IMR-90 (cell line): ENCODE measurements around the gene PLCG2. TPM values are rescaled to one million over a fixed set of nuclear protein-coding genes. Genes with fewer than 3 reads are reported as not detected.

Source experiments
- ATAC-seq: fragments of 200-7000 bp; cut with Tn5 transposase; 2 replicates; pipeline ENCODE4 v1.9.1; 2020; ENCODE audit warnings: low read depth, mild to moderate bottlenecking, moderate library complexity
- BruUV-seq: library from RNA; stranded (reverse); fragments of 400-500 nt; replicated peaks from 2 replicates; lab custom pipeline; 2021; lab: Mats Ljungman, UMichigan
- CTCF ChIA-PET: fragments of 300-600 bp; formaldehyde crosslinking; extraction: SDS; loops from one replicate; lab custom pipeline; 2021; ENCODE audit warnings: antibody characterized with exemption; lab: Yijun Ruan, JAX
- POLR2A ChIA-PET: fragments of 300-600 bp; sonication (Branson Sonifier 250); formaldehyde crosslinking; loops from one replicate; lab custom pipeline; 2022; ENCODE audit warnings: antibody characterized with exemption; ENCODE audit not compliant: unreplicated experiment; lab: Charles Lee
- DNase-seq: peaks from one replicate; pipeline ENCODE4 v3.0.0; 2013
- H2AFZ ChIP-seq: replicated peaks from 2 replicates; pipeline ENCODE3; 2013; ENCODE audit warnings: low read length, mild to moderate bottlenecking; ENCODE audit not compliant: poor library complexity
- H2AK5ac ChIP-seq: 2 replicates; pipeline ENCODE4 v1.6.1; 2013; ENCODE audit warnings: low read depth, low read length, inconsistent platforms
- H2AK9ac ChIP-seq: replicated peaks from 2 replicates; pipeline ENCODE3; 2013; ENCODE audit warnings: mild to moderate bottlenecking, low read depth, low read length, moderate library complexity; ENCODE audit not compliant: poor library complexity
- H2BK120ac ChIP-seq: 2 replicates; pipeline ENCODE4 v1.6.1; 2013; ENCODE audit warnings: low read depth, low read length, inconsistent platforms
- H2BK15ac ChIP-seq: 3 replicates; pipeline ENCODE4 v1.6.1; 2013; ENCODE audit warnings: low read depth, low read length, inconsistent platforms
- H2BK20ac ChIP-seq: 2 replicates; pipeline ENCODE4 v1.6.1; 2013; ENCODE audit warnings: low read depth, mild to moderate bottlenecking, inconsistent platforms, low read length, moderate library complexity
- H2BK5ac ChIP-seq: 2 replicates; pipeline ENCODE4 v1.6.1; 2013; ENCODE audit warnings: mild to moderate bottlenecking, low read depth, low read length, inconsistent platforms; ENCODE audit not compliant: poor library complexity, severe bottlenecking
- H3K14ac ChIP-seq: replicated peaks from 2 replicates; pipeline ENCODE4 v1.6.1; 2013; ENCODE audit warnings: low read depth, low read length, inconsistent platforms
- H3K18ac ChIP-seq: 2 replicates; pipeline ENCODE4 v1.6.1; 2013; ENCODE audit warnings: low read depth, low read length, control low read depth
- H3K23ac ChIP-seq: 2 replicates; pipeline ENCODE4 v1.6.1; 2013; ENCODE audit warnings: low read depth, low read length, inconsistent platforms
- H3K27ac ChIP-seq: 2 replicates; pipeline ENCODE4 v1.5.1; 2013; ENCODE audit warnings: mild to moderate bottlenecking, control low read depth, low read length; ENCODE audit not compliant: insufficient read depth
- H3K27me3 ChIP-seq: 2 replicates; pipeline ENCODE4 v1.6.1; 2013; ENCODE audit warnings: low read length; ENCODE audit not compliant: control insufficient read depth, insufficient read depth
- H3K36me3 ChIP-seq: 2 replicates; pipeline ENCODE4 v1.6.1; 2013; ENCODE audit warnings: low read length, mixed read lengths; ENCODE audit not compliant: control insufficient read depth, insufficient read depth
- H3K4ac ChIP-seq: 2 replicates; pipeline ENCODE4 v1.6.1; 2013; ENCODE audit warnings: low read depth, low read length, inconsistent platforms
- H3K4me1 ChIP-seq: 2 replicates; pipeline ENCODE4 v1.6.1; 2013; ENCODE audit warnings: low read length, mixed read lengths; ENCODE audit not compliant: control insufficient read depth, insufficient read depth
- H3K4me2 ChIP-seq: 2 replicates; pipeline ENCODE4 v1.6.1; 2013; ENCODE audit warnings: low read depth, mild to moderate bottlenecking, control low read depth, low read length, moderate library complexity
- H3K4me3 ChIP-seq: 2 replicates; pipeline ENCODE4 v1.5.1; 2013; ENCODE audit warnings: low read depth, mild to moderate bottlenecking, control low read depth, low read length, moderate library complexity; ENCODE audit not compliant: insufficient read depth
- H3K56ac ChIP-seq: 2 replicates; pipeline ENCODE4 v1.6.1; 2013; ENCODE audit warnings: low read length, inconsistent platforms; ENCODE audit not compliant: insufficient read depth; ENCODE audit errors: extremely low read depth
- H3K79me1 ChIP-seq, 2 experiments: 2 replicates each; pipeline ENCODE4 v1.6.1; 2013; ENCODE audit warnings: low read length in 2 of 2, inconsistent platforms in 1 of 2, low read depth in 1 of 2
- H3K9ac ChIP-seq: 2 replicates; pipeline ENCODE4 v1.6.1; 2013; ENCODE audit warnings: low read depth, low read length, control low read depth
- H3K9me1 ChIP-seq: 2 replicates; pipeline ENCODE4 v1.6.1; 2013; ENCODE audit warnings: low read length, inconsistent platforms; ENCODE audit not compliant: insufficient read depth
- H3K9me3 ChIP-seq: 2 replicates; pipeline ENCODE4 v1.6.1; 2013; ENCODE audit warnings: low read length; ENCODE audit not compliant: control insufficient read depth, insufficient read depth
- H4K20me1 ChIP-seq: 2 replicates; pipeline ENCODE4 v1.6.1; 2013; ENCODE audit warnings: low read length, inconsistent platforms; ENCODE audit not compliant: insufficient read depth
- H4K5ac ChIP-seq: 2 replicates; pipeline ENCODE4 v1.6.1; 2013; ENCODE audit warnings: mild to moderate bottlenecking, low read depth, low read length, control low read depth
- H4K8ac ChIP-seq, 2 experiments: 2 replicates each; pipeline ENCODE4 v1.6.1; 2013; ENCODE audit warnings: low read depth in 2 of 2, low read length in 2 of 2, control low read depth in 1 of 2, inconsistent platforms in 1 of 2
- H4K91ac ChIP-seq: 2 replicates; pipeline ENCODE4 v1.6.1; 2013; ENCODE audit warnings: low read depth, low read length, inconsistent platforms; ENCODE audit not compliant: insufficient read depth
- BHLHE40 ChIP-seq: fragments of 150-350 bp; IDR thresholded peaks from 2 replicates; pipeline ENCODE4 v1.6.1; 2016; ENCODE audit warnings: mild to moderate bottlenecking, low read depth, low read length
- CEBPB ChIP-seq: IDR thresholded peaks from 2 replicates; pipeline ENCODE4 v1.6.1; 2012; ENCODE audit warnings: low read depth, low read length, improper control_type of control experiment
- CHD1 ChIP-seq: IDR thresholded peaks from 2 replicates; pipeline ENCODE4 v1.6.1; 2012; ENCODE audit warnings: low read depth, low read length, improper control_type of control experiment
- FOS ChIP-seq: fragments of 150-350 bp; IDR thresholded peaks from 2 replicates; pipeline ENCODE4 v1.6.1; 2016; ENCODE audit warnings: low read depth, low read length
- MAFK ChIP-seq: IDR thresholded peaks from 2 replicates; pipeline ENCODE4 v1.6.1; 2012; ENCODE audit warnings: low read depth, low read length, improper control_type of control experiment
- MAZ ChIP-seq: IDR thresholded peaks from 2 replicates; pipeline ENCODE4 v1.6.1; 2012; ENCODE audit warnings: low read depth, mild to moderate bottlenecking, low read length, improper control_type of control experiment, moderate library complexity, borderline replicate concordance
- MXI1 ChIP-seq: IDR thresholded peaks from 2 replicates; pipeline ENCODE4 v1.6.1; 2012; ENCODE audit warnings: low read depth, mild to moderate bottlenecking, low read length, moderate library complexity, borderline replicate concordance
- NFE2L2 ChIP-seq: fragments of 150-350 bp; IDR thresholded peaks from 2 replicates; pipeline ENCODE4 v1.6.1; 2016; ENCODE audit warnings: low read depth, mild to moderate bottlenecking, low read length
- POLR2A ChIP-seq: IDR thresholded peaks from 2 replicates; pipeline ENCODE4 v1.6.1; 2012; ENCODE audit warnings: mild to moderate bottlenecking, low read depth, low read length
- RAD21 ChIP-seq: IDR thresholded peaks from 2 replicates; pipeline ENCODE4 v1.6.1; 2012; ENCODE audit warnings: low read length, improper control_type of control experiment
- RCOR1 ChIP-seq: IDR thresholded peaks from 2 replicates; pipeline ENCODE4 v1.6.1; 2012; ENCODE audit warnings: mild to moderate bottlenecking, low read length, improper control_type of control experiment; ENCODE audit not compliant: insufficient replicate concordance
- RFX5 ChIP-seq: IDR thresholded peaks from 2 replicates; pipeline ENCODE4 v1.8.0; 2012; ENCODE audit warnings: low read depth, mild to moderate bottlenecking, low read length, moderate library complexity
- SMC3 ChIP-seq: fragments of 150-350 bp; IDR thresholded peaks from 2 replicates; pipeline ENCODE4 v1.6.1; 2016; ENCODE audit warnings: low read depth, mild to moderate bottlenecking, antibody characterized with exemption, low read length, moderate library complexity
- WGBS, 2 experiments: methylation state at CpG; one replicate each; pipeline versions ENCODE4 v1.1.5 to v1.1.7; 2013; ENCODE audit warnings: missing lambda C conversion rate in 2 of 2; ENCODE audit not compliant: insufficient read length in 1 of 2; ENCODE audit errors: extremely low coverage in 2 of 2; 5-methylcytosine and 5-hydroxymethylcytosine counted together
- dilution Hi-C: fragments of 300-500 bp; cut with HindIII; formaldehyde crosslinking; loops from one replicate; pipeline ENCODE4 v1.14.3; 2018; ENCODE audit warnings: low sequenced_read_pairs; ENCODE audit not compliant: unreplicated experiment
- in situ Hi-C: fragments of 300-500 bp; cut with MboI; formaldehyde crosslinking; loops from 3 replicates; pipeline ENCODE4 v1.14.3; 2019; ENCODE audit warnings: low sequenced_read_pairs, inconsistent platforms, mixed read lengths
- intact Hi-C: fragments of 100-400 bp; cut with micrococcal nuclease; formaldehyde crosslinking; loops from 2 replicates; pipeline ENCODE4 v1.10.0; 2022
- polyA plus RNA-seq, 3 experiments: library from polyadenylated mRNA; depleted of rRNA; stranded (reverse); fragments of >200 nt; gene quantifications; 2 replicates each; pipeline ENCODE4 v1.2.3, GENCODE V29; 2012; ENCODE audit warnings: low replicate concordance in 1 of 3
- total RNA-seq: library from RNA; depleted of rRNA; stranded (reverse); fragments of >200 nt; gene quantifications from 2 replicates; pipeline ENCODE4 v1.2.3, GENCODE V29; 2012
- TF ChIP-seq, protein P1 (sequence below): fragments of 150-350 bp; IDR thresholded peaks from 2 replicates; pipeline ENCODE4 v1.6.1; 2017; ENCODE audit warnings: mild to moderate bottlenecking, antibody characterized with exemption, low read length, low read depth
- TF ChIP-seq, protein P2 (sequence below): fragments of 150-350 bp; IDR thresholded peaks from 2 replicates; pipeline ENCODE4 v1.6.1; 2016; ENCODE audit warnings: low read depth, mild to moderate bottlenecking, low read length, moderate library complexity, borderline replicate concordance
- TF ChIP-seq, protein P3 (sequence below): conservative IDR thresholded peaks from 2 replicates; pipeline ENCODE4 v1.5.1; 2012; ENCODE audit warnings: mild to moderate bottlenecking, low read depth, low read length, improper control_type of control experiment

The PLCG2 gene
- total and polyA plus RNA-seq, 2 of the 4 experiments (the other 2 are of a cell fraction), result 0.14 to 0.18 TPM

DNA sequence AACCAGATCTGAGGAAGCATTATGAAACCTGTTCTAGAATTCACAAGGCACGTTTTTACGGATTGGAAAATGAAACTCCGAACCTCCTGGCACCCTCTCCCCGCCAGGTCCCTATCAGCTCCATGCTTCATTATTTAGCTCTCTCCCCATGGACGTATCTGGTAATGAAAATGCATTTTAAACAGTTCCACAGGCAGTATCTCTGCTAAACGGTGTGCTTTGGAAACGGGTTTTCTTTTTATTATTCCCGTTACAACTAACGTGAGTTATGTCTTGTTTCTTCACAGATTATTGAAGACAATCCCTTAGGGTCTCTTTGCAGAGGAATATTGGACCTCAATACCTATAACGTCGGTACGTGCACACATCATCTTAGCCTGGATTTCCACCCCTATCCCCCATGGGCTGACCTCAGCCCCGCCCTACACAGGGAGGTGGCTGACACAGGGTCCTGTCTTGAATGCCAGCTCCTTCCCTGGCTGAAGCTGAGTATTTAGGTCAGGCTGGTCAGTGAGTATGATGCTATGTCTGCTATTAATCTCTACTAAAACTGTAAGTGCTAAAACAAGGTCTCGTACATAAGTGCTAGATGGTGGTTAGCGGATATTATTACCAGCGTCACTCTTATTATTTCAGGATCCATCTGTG lies 149.3 kb downstream of the PLCG2 start:
- Histone ChIP-seq H3K23ac (no peak overlapping the region), H2AK5ac (no peak overlapping the region), H2BK5ac (no peak overlapping the region), H3K4me3 (no peak overlapping the region), H3K27ac (no peak overlapping the region), H3K4me2 (no peak overlapping the region), H3K56ac (no peak overlapping the region), H3K36me3 (no peaks in the 10 kb centered on the region), H4K5ac (no peak overlapping the region), H3K9me1 (no peaks in the 10 kb centered on the region), H4K20me1 (no peaks in the 10 kb centered on the region), H3K4me1 (no peaks in the 10 kb centered on the region), H3K14ac (no peak overlapping the region), H2BK20ac (no peak overlapping the region), H3K18ac (no peak overlapping the region), H3K27me3 (peaks cover 5% of the 10 kb centered on the region), H3K9me3 (no peaks in the 10 kb centered on the region), H4K91ac (no peak overlapping the region), H2BK120ac (no peak overlapping the region), H2BK15ac (no peak overlapping the region), H3K79me1 (no peaks in the 10 kb centered on the region), H3K9ac (no peak overlapping the region), H2AFZ (no peak overlapping the region), H3K4ac (no peak overlapping the region), H2AK9ac (no peak overlapping the region), H4K8ac (no peak overlapping the region)
- TF ChIP-seq MXI1 (no peak), CEBPB (no peak), NFE2L2 (no peak), POLR2A (no peak), RAD21 (no peak), BHLHE40 (no peak), RCOR1 (no peak), FOS (no peak), MAFK (no peak), SMC3 (no peak), MAZ (no peak), CHD1 (no peak), RFX5 (no peak)
- TF ChIP-seq, protein P1, sequence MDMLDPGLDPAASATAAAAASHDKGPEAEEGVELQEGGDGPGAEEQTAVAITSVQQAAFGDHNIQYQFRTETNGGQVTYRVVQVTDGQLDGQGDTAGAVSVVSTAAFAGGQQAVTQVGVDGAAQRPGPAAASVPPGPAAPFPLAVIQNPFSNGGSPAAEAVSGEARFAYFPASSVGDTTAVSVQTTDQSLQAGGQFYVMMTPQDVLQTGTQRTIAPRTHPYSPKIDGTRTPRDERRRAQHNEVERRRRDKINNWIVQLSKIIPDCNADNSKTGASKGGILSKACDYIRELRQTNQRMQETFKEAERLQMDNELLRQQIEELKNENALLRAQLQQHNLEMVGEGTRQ, result no peak
- TF ChIP-seq, protein P2, sequence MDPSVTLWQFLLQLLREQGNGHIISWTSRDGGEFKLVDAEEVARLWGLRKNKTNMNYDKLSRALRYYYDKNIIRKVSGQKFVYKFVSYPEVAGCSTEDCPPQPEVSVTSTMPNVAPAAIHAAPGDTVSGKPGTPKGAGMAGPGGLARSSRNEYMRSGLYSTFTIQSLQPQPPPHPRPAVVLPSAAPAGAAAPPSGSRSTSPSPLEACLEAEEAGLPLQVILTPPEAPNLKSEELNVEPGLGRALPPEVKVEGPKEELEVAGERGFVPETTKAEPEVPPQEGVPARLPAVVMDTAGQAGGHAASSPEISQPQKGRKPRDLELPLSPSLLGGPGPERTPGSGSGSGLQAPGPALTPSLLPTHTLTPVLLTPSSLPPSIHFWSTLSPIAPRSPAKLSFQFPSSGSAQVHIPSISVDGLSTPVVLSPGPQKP, result no peak
- TF ChIP-seq, protein P3, sequence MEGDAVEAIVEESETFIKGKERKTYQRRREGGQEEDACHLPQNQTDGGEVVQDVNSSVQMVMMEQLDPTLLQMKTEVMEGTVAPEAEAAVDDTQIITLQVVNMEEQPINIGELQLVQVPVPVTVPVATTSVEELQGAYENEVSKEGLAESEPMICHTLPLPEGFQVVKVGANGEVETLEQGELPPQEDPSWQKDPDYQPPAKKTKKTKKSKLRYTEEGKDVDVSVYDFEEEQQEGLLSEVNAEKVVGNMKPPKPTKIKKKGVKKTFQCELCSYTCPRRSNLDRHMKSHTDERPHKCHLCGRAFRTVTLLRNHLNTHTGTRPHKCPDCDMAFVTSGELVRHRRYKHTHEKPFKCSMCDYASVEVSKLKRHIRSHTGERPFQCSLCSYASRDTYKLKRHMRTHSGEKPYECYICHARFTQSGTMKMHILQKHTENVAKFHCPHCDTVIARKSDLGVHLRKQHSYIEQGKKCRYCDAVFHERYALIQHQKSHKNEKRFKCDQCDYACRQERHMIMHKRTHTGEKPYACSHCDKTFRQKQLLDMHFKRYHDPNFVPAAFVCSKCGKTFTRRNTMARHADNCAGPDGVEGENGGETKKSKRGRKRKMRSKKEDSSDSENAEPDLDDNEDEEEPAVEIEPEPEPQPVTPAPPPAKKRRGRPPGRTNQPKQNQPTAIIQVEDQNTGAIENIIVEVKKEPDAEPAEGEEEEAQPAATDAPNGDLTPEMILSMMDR, result no peak
- dilution Hi-C loops (no loop called here), in situ Hi-C loops (no loop called here), intact Hi-C loops (no loop called here)
- no TSS peak for BruUV-seq
- CTCF ChIA-PET, result interaction anchor here (0.6 kb wide), 1 partner anchor 343 kb away, joined by 3 read pairs; no protein-coding TSS in a partner anchor
- DNase-seq (no peak), ATAC-seq (no peak)
- POLR2A ChIA-PET, result no interaction called here
- WGBS, 2 experiments, result 65% methylated on average over 4 of the region's 16 CpGs; no CpG with 5 or more reads in 1 of the 2 experiments
